ENCODE measurements around the gene KPNA3. TPM values are rescaled to one million over a fixed set of nuclear protein-coding genes. Genes with fewer than 3 reads are reported as not detected.
A peak's percentile ranks its signal among the peaks of the same experiment; 100 is the strongest.
"Not testable (repeated sequence)": the region's sequence is repeated elsewhere in the genome, so short reads cannot be mapped to it uniquely, and the experiment has no call there.

KPNA3 gene
- polyA plus RNA-seq, 1 donor from 2014 or later = 18.5 TPM

- Mint-ChIP-seq H3K27ac (no peak overlapping the region), H3K4me1 (peaks cover 25 to 56% (median 39%) of the 10 kb centered on the region in 3 donors)
Measured at GRCh38 chr13:49784886-49785570, 7.5 kb downstream of the KPNA3 start.

GRCh38 chr13:49783865-49784264 is 8.6 kb downstream of the KPNA3 start:
- no peak overlapping the region for H3K27ac Mint-ChIP-seq
- peaks cover 6% of the 10 kb centered on the region for H3K36me3 Mint-ChIP-seq
- H3K4me3 Mint-ChIP-seq = no peak overlapping the region
- peaks cover 24 to 50% (median 36%) of the 10 kb centered on the region in 3 donors for H3K4me1 Mint-ChIP-seq
- H3K27me3 Mint-ChIP-seq = no peaks in the 10 kb centered on the region
- no peaks in the 10 kb centered on the region for H3K9me3 Mint-ChIP-seq

More at GRCh38 chr13:49784886-49785570, 7.5 kb downstream of the KPNA3 start:
- H3K4me3 Mint-ChIP-seq = no peak overlapping the region
- no peaks in the 10 kb centered on the region for H3K9me3 Mint-ChIP-seq
- peaks cover 7% of the 10 kb centered on the region for H3K36me3 Mint-ChIP-seq
- no peaks in the 10 kb centered on the region for H3K27me3 Mint-ChIP-seq

GRCh38 chr13:49782784-49783183 is 9.7 kb downstream of the KPNA3 start:
- peak overlapping the region in 1 of 4 donors; percentile 43 for H3K4me3 Mint-ChIP-seq
- H3K27ac Mint-ChIP-seq = no peak overlapping the region
- no peaks in the 10 kb centered on the region for H3K27me3 Mint-ChIP-seq
- H3K36me3 Mint-ChIP-seq = peaks cover 5% of the 10 kb centered on the region
- H3K4me1 Mint-ChIP-seq = peaks cover 29 to 53% (median 40%) of the 10 kb centered on the region in 3 donors
- H3K9me3 Mint-ChIP-seq = no peaks in the 10 kb centered on the region

GRCh38 chr13:49781806-49782205 is 10.7 kb downstream of the KPNA3 start:
- peaks cover 33 to 53% (median 40%) of the 10 kb centered on the region in 3 donors for H3K4me1 Mint-ChIP-seq
- no peak overlapping the region for H3K27ac Mint-ChIP-seq
- H3K36me3 Mint-ChIP-seq = peaks cover 5% of the 10 kb centered on the region
- H3K4me3 Mint-ChIP-seq = no peak overlapping the region
- no peaks in the 10 kb centered on the region for H3K9me3 Mint-ChIP-seq
- H3K27me3 Mint-ChIP-seq = no peaks in the 10 kb centered on the region

- peaks cover 6% of the 10 kb centered on the region for H3K36me3 Mint-ChIP-seq
- no peaks in the 10 kb centered on the region for H3K27me3 Mint-ChIP-seq
- no peaks in the 10 kb centered on the region for H3K9me3 Mint-ChIP-seq
- H3K4me1 Mint-ChIP-seq = peaks cover 34 to 43% (median 38%) of the 10 kb centered on the region in 3 donors
- H3K27ac Mint-ChIP-seq = no peak overlapping the region
- no peak overlapping the region for H3K4me3 Mint-ChIP-seq
Measured at GRCh38 chr13:49779721-49780120, 12.8 kb downstream of the KPNA3 start.

GRCh38 chr13:49777746-49778614 is 14.5 kb downstream of the KPNA3 start:
- peaks cover 29 to 39% (median 32%) of the 10 kb centered on the region in 3 donors for H3K4me1 Mint-ChIP-seq
- H3K27ac Mint-ChIP-seq = peak overlapping the region in 1 of 3 donors; percentile 25
- H3K4me3 Mint-ChIP-seq = no peak overlapping the region
- no peaks in the 10 kb centered on the region for H3K27me3 Mint-ChIP-seq
- H3K9me3 Mint-ChIP-seq = no peaks in the 10 kb centered on the region
- H3K36me3 Mint-ChIP-seq = peaks cover 8% of the 10 kb centered on the region

- H3K4me1 Mint-ChIP-seq = peaks cover 29 to 39% (median 34%) of the 10 kb centered on the region in 3 donors
- no peaks in the 10 kb centered on the region for H3K9me3 Mint-ChIP-seq
- no peaks in the 10 kb centered on the region for H3K27me3 Mint-ChIP-seq
- peaks cover 7% of the 10 kb centered on the region for H3K36me3 Mint-ChIP-seq
- H3K27ac Mint-ChIP-seq = no peak overlapping the region
- H3K4me3 Mint-ChIP-seq = peak overlapping the region in 1 of 4 donors; percentile 66
Measured at GRCh38 chr13:49776871-49777270, 15.6 kb downstream of the KPNA3 start.

GRCh38 chr13:49774376-49775005 is 18.0 kb downstream of the KPNA3 start:
- Mint-ChIP-seq H3K4me1 (peaks cover 26 to 38% (median 33%) of the 10 kb centered on the region in 3 donors), H3K36me3 (peaks cover 7% of the 10 kb centered on the region), H3K4me3 (peak overlapping the region in 1 of 4 donors; percentile 52), H3K27ac (no peak overlapping the region), H3K9me3 (no peaks in the 10 kb centered on the region), H3K27me3 (no peaks in the 10 kb centered on the region)

GRCh38 chr13:49772828-49773227 is 19.7 kb downstream of the KPNA3 start:
- H3K27me3 Mint-ChIP-seq = no peaks in the 10 kb centered on the region
- H3K4me3 Mint-ChIP-seq = no peak overlapping the region
- no peak overlapping the region for H3K27ac Mint-ChIP-seq
- H3K36me3 Mint-ChIP-seq = peaks cover 7% of the 10 kb centered on the region
- peaks cover 17 to 38% (median 37%) of the 10 kb centered on the region in 3 donors for H3K4me1 Mint-ChIP-seq
- H3K9me3 Mint-ChIP-seq = no peaks in the 10 kb centered on the region

GRCh38 chr13:49761811-49762210 is 30.7 kb downstream of the KPNA3 start:
- H3K36me3 Mint-ChIP-seq, H3K9me3 Mint-ChIP-seq, H3K4me3 Mint-ChIP-seq, H3K27ac Mint-ChIP-seq, H3K27me3 Mint-ChIP-seq: not testable (repeated sequence)
- H3K4me1 Mint-ChIP-seq = peaks cover 24 to 43% (median 35%) of the 10 kb centered on the region in 3 donors

GRCh38 chr13:49760558-49760957 is 31.9 kb downstream of the KPNA3 start:
- Mint-ChIP-seq H3K9me3 (peaks cover 0 to 2% (median 0%) of the 10 kb centered on the region in 3 donors), H3K4me1 (peaks cover 24 to 49% (median 32%) of the 10 kb centered on the region in 3 donors), H3K27ac (no peak overlapping the region), H3K4me3 (peak overlapping the region in 2 of 4 donors; percentile 36 to 85), H3K27me3 (no peaks in the 10 kb centered on the region), H3K36me3 (peaks cover 7% of the 10 kb centered on the region)

- peak overlapping the region in 1 of 4 donors; percentile 65 for H3K4me3 Mint-ChIP-seq
- H3K27me3 Mint-ChIP-seq = no peaks in the 10 kb centered on the region
- peaks cover 8% of the 10 kb centered on the region for H3K36me3 Mint-ChIP-seq
- no peak overlapping the region for H3K27ac Mint-ChIP-seq
- peaks cover 30 to 51% (median 34%) of the 10 kb centered on the region in 3 donors for H3K4me1 Mint-ChIP-seq
- peaks cover 0 to 2% (median 0%) of the 10 kb centered on the region in 3 donors for H3K9me3 Mint-ChIP-seq
Measured at GRCh38 chr13:49759503-49759902, 33.0 kb downstream of the KPNA3 start.

- no peak overlapping the region for H3K4me3 Mint-ChIP-seq
- no peak overlapping the region for H3K27ac Mint-ChIP-seq
- peaks cover 39 to 58% (median 40%) of the 10 kb centered on the region in 3 donors for H3K4me1 Mint-ChIP-seq
- H3K27me3 Mint-ChIP-seq = no peaks in the 10 kb centered on the region
- peaks cover 0 to 2% (median 0%) of the 10 kb centered on the region in 3 donors for H3K9me3 Mint-ChIP-seq
- H3K36me3 Mint-ChIP-seq = peaks cover 6% of the 10 kb centered on the region
Measured at GRCh38 chr13:49756263-49756662, 36.2 kb downstream of the KPNA3 start.

GRCh38 chr13:49754146-49754545 is 38.3 kb downstream of the KPNA3 start:
- peaks cover 34 to 61% (median 42%) of the 10 kb centered on the region in 3 donors for H3K4me1 Mint-ChIP-seq
- no peaks in the 10 kb centered on the region for H3K27me3 Mint-ChIP-seq
- no peak overlapping the region for H3K4me3 Mint-ChIP-seq

GRCh38 chr13:49749848-49750247 is 42.6 kb downstream of the KPNA3 start:
- Mint-ChIP-seq H3K4me1 (peaks cover 25 to 38% (median 32%) of the 10 kb centered on the region in 3 donors), H3K27me3 (no peaks in the 10 kb centered on the region)

More at GRCh38 chr13:49754146-49754545, 38.3 kb downstream of the KPNA3 start:
- H3K27ac Mint-ChIP-seq = peak overlapping the region in 1 of 3 donors; percentile 0
- peaks cover 6% of the 10 kb centered on the region for H3K36me3 Mint-ChIP-seq
- H3K9me3 Mint-ChIP-seq = peaks cover 0 to 2% (median 0%) of the 10 kb centered on the region in 3 donors

More at GRCh38 chr13:49749848-49750247, 42.6 kb downstream of the KPNA3 start:
- Mint-ChIP-seq H3K36me3 (peaks cover 3% of the 10 kb centered on the region), H3K4me3 (no peak overlapping the region), H3K27ac (no peak overlapping the region), H3K9me3 (no peaks in the 10 kb centered on the region)

Measured in IgD-negative memory B cell (primary cell).